NB4 (cell line): ENCODE data around the gene KRT2.

ENCODE experiments used
- CTCF ChIP-seq: IDR thresholded peaks from one replicate; pipeline ENCODE4 v1.5.1; 2012; ENCODE audit warnings: low read depth, low read length
- MAX ChIP-seq: IDR thresholded peaks from 2 replicates; pipeline ENCODE4 v1.6.1; 2011; ENCODE audit warnings: low read depth, low read length
- POLR2A ChIP-seq: IDR thresholded peaks from 2 replicates; pipeline ENCODE4 v1.6.1; 2011; ENCODE audit warnings: mild to moderate bottlenecking; ENCODE audit not compliant: insufficient read length; ENCODE audit errors: extremely low read depth

GRCh38 chr12:52604859-52605258 lies 47.2 kb downstream of the KRT2 start:
- no peak for TF ChIP-seq CTCF
- TF ChIP-seq POLR2A, result no peak
- no peak for TF ChIP-seq MAX
